Measurements from ENCODE around the gene LSR. TPM values are rescaled to one million over a fixed set of nuclear protein-coding genes. Genes with fewer than 3 reads are reported as not detected.

Gene LSR
- total RNA-seq, 6 experiments from 2014 or later = 96.6 to 138 (median 112) TPM

DNA sequence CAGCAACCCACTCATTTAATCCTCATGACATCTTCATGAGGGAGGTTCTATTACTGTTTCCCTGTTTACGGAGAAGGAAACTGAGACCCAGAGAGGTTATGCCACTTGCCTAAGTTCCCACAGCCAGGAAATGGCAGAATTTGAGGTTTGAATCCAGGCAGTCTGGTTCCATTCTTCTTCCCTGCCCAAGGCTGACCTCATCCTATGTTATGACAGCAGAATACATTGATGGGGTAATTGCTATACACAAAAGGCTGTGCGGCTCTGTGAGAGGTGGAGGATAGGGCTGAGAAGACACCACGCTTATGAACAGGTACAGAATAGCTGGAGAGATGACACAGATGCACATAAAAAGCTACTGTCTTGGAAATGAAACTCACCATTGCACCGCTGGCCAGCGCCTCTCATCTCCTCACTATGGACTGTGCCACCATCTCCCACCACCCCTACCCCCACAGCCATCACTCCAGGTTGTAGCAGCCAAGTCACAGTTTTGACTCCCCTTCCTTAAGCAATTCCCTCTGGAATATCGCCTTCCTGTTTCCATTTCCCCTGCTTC is 54.6 kb downstream of the LSR start:
- ATAC-seq = no peak
- peaks cover 0 to 7% (median 0%) of the 10 kb centered on the region in 4 donors for H3K4me1 ChIP-seq
- TF ChIP-seq, protein P1, sequence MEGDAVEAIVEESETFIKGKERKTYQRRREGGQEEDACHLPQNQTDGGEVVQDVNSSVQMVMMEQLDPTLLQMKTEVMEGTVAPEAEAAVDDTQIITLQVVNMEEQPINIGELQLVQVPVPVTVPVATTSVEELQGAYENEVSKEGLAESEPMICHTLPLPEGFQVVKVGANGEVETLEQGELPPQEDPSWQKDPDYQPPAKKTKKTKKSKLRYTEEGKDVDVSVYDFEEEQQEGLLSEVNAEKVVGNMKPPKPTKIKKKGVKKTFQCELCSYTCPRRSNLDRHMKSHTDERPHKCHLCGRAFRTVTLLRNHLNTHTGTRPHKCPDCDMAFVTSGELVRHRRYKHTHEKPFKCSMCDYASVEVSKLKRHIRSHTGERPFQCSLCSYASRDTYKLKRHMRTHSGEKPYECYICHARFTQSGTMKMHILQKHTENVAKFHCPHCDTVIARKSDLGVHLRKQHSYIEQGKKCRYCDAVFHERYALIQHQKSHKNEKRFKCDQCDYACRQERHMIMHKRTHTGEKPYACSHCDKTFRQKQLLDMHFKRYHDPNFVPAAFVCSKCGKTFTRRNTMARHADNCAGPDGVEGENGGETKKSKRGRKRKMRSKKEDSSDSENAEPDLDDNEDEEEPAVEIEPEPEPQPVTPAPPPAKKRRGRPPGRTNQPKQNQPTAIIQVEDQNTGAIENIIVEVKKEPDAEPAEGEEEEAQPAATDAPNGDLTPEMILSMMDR (IDR thresholded peaks at IDR 0.05) = no peak
- no peak for TF ChIP-seq POLR2A (IDR thresholded peaks at IDR 0.05)
- H3K4me3 ChIP-seq = no peak overlapping the region
- no peaks in the 10 kb centered on the region for H3K27me3 ChIP-seq
- DNase-seq = no peak
- H3K36me3 ChIP-seq = no peaks in the 10 kb centered on the region
- WGBS (ENCODE audit: insufficient coverage, low coverage, low lambda C conversion rate, missing lambda C conversion rate) = 74% methylated on average over 5 of the region's 6 CpGs
- H3K9me3 ChIP-seq = no peaks in the 10 kb centered on the region
- H3K27ac ChIP-seq = no peak overlapping the region
- intact Hi-C loops (cut with DNase I) = no loop called here

DNA sequence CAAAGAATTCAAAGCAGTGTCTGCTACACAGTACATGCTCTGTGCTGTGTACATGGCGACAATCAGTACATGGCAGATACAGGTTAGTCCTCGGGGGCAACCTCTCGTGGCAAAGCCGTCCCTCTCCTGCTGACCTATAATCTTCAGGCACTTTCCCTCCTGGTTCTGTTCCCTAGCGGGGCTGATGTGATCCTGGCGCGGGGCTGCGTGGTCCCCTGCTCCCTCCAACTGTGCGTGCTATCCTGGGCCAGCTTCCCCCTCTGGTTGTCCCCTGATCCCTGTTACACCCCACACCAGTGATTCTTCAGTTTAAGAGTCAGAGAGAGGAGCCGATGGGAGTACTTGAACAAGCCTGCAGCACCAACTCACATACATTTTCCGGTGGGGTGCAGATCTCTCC is 55.2 kb downstream of the LSR start:
- no peak overlapping the region for H3K4me3 ChIP-seq
- DNase-seq = no peak
- H3K36me3 ChIP-seq = no peaks in the 10 kb centered on the region
- WGBS (ENCODE audit: insufficient coverage, low coverage, low lambda C conversion rate, missing lambda C conversion rate) = 77% methylated on average over 7 of the region's 11 CpGs
- H3K9me3 ChIP-seq = no peaks in the 10 kb centered on the region
- no peaks in the 10 kb centered on the region for H3K27me3 ChIP-seq
- H3K27ac ChIP-seq = no peak overlapping the region
- TF ChIP-seq, protein P1 (IDR thresholded peaks at IDR 0.05) = no peak
- no peak for TF ChIP-seq POLR2A (IDR thresholded peaks at IDR 0.05)
- H3K4me1 ChIP-seq = peaks cover 0 to 7% (median 0%) of the 10 kb centered on the region in 4 donors
- ATAC-seq = no peak
- intact Hi-C loops (cut with DNase I) = no loop called here

DNA sequence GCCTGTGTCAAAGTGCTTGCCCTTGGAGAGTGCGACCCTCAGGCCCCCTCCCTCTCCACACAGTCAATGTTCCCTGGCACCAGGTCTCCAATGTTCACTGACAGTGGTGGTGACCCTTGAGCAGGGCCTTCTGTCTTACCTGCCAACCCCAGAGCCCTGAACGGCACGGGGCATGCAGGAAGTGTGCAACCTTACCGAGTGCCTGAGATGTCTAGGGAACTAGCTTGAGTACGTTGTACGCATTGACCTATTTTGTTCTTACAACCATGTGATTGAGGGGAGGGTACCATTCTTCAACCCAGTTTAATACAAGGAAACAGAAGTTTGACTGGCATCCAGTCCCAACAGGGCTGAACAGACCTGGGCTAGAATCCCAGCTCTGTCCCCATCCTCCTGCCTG is 56.4 kb downstream of the LSR start:
- Histone ChIP-seq H3K36me3 (no peaks in the 10 kb centered on the region), H3K4me3 (no peak overlapping the region), H3K27ac (no peak overlapping the region), H3K27me3 (no peaks in the 10 kb centered on the region), H3K4me1 (peaks cover 0 to 7% (median 0%) of the 10 kb centered on the region in 4 donors), H3K9me3 (no peaks in the 10 kb centered on the region)
- intact Hi-C loops (cut with DNase I) = no loop called here
- no peak for DNase-seq
- TF ChIP-seq, protein P1 (IDR thresholded peaks at IDR 0.05) = no peak
- no peak for TF ChIP-seq POLR2A (IDR thresholded peaks at IDR 0.05)
- WGBS (ENCODE audit: insufficient coverage, low coverage, low lambda C conversion rate, missing lambda C conversion rate) = 67% methylated on average over 5 of the region's 6 CpGs
- ATAC-seq = no peak

DNA sequence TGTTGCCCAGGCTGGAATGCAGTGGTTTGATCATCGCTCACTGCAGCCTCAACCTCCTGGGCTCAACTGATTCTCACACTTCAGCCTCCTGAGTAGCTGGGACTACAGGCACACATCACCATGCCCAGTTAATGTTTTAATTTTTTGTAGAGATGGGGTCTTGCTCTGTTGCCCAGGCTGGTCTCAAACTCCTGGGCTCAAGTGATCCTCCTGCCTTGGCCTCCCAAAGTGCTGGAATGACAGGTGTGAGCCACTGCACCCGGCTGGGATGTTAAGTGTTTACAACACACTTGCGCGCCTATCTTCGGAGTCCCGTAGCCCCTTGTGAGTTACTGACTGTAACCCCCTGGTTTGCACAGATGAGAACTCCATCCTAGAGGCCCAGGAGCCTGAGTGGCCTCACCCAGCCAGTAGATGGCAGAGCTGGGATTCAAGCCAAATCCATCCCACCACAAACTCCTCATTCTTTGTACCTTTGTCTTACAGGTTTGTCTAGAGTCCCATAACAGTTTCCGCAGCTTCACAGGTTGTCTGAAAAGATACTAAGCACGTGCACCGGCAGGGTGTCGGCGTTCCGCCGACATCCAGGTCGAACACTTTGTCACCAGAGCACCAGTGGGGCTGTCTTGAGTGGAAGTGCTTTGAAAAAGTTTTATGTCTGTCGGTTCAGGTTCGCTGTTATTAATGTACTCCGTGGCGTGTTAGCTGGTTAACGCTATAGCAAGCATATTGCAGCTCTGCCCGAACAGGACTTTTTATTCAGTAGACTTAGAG is 57.9 kb downstream of the LSR start:
- Histone ChIP-seq H3K4me3 (no peak overlapping the region), H3K36me3 (no peaks in the 10 kb centered on the region), H3K27ac (no peak overlapping the region), H3K27me3 (no peaks in the 10 kb centered on the region), H3K4me1 (peaks cover 0 to 7% (median 0%) of the 10 kb centered on the region in 4 donors), H3K9me3 (no peaks in the 10 kb centered on the region)
- ATAC-seq = no peak
- WGBS (ENCODE audit: insufficient coverage, low coverage, low lambda C conversion rate, missing lambda C conversion rate) = 93% methylated on average over 17 of the region's 20 CpGs
- intact Hi-C loops (cut with DNase I) = no loop called here
- TF ChIP-seq, protein P1 (IDR thresholded peaks at IDR 0.05) = no peak
- no peak for TF ChIP-seq POLR2A (IDR thresholded peaks at IDR 0.05)
- DNase-seq = no peak
